ENCODE results near the gene PDE1A.

DNA sequence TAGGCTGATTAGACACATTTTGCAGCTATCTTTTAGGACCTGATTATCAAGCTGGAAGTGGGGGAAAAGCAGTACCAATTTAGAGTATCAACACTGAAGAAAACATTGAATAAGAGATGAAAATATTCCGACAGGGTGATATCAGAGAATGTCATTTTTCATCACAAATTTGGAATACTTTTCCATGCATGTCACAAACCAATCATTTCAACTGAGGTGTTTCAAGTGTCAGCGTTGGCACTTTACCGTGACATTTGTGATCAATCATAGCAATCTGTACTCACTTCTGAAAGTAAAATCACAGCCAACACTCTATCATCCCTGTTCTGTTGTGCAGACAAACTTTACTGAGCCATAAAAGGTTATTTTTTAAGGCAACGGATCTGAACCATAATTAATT, 75.4 kb downstream of the PDE1A start:
- no peak for TF ChIP-seq MTA1 (CRISPR knock-in tag; IDR thresholded peaks at IDR 0.05; ENCODE audit: borderline replicate concordance)
- TF ChIP-seq SATB2 (CRISPR knock-in tag; IDR thresholded peaks at IDR 0.05), result no peak
- TF ChIP-seq ZNF317 (CRISPR knock-in tag; IDR thresholded peaks at IDR 0.05), result no peak
- no peak for TF ChIP-seq FOSL1 (CRISPR knock-in tag; IDR thresholded peaks at IDR 0.05; ENCODE audit: borderline replicate concordance)
- TF ChIP-seq, protein P1, sequence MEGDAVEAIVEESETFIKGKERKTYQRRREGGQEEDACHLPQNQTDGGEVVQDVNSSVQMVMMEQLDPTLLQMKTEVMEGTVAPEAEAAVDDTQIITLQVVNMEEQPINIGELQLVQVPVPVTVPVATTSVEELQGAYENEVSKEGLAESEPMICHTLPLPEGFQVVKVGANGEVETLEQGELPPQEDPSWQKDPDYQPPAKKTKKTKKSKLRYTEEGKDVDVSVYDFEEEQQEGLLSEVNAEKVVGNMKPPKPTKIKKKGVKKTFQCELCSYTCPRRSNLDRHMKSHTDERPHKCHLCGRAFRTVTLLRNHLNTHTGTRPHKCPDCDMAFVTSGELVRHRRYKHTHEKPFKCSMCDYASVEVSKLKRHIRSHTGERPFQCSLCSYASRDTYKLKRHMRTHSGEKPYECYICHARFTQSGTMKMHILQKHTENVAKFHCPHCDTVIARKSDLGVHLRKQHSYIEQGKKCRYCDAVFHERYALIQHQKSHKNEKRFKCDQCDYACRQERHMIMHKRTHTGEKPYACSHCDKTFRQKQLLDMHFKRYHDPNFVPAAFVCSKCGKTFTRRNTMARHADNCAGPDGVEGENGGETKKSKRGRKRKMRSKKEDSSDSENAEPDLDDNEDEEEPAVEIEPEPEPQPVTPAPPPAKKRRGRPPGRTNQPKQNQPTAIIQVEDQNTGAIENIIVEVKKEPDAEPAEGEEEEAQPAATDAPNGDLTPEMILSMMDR (CRISPR knock-in tag; IDR thresholded peaks at IDR 0.05), result no peak
- TF ChIP-seq RBM22 (optimal IDR thresholded peaks at IDR 0.05; ENCODE audit: low read length), result no peak
- TF ChIP-seq, protein P2, sequence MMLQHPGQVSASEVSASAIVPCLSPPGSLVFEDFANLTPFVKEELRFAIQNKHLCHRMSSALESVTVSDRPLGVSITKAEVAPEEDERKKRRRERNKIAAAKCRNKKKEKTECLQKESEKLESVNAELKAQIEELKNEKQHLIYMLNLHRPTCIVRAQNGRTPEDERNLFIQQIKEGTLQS (CRISPR knock-in tag; IDR thresholded peaks at IDR 0.05), result no peak

Data from HepG2 (cell line).